ENCODE data around the gene AIG1.
A peak's percentile ranks its signal among the peaks of the same experiment; 100 is the strongest.
"Not testable (repeated sequence)": the region's sequence is repeated elsewhere in the genome, so short reads cannot be mapped to it uniquely, and the experiment has no call there.

AIG1 gene

GRCh38 chr6:143060806-143061596 lies at the start of gene AIG1:
Gene AIG1 (plus strand): TSS chr6:143060889. CDS start chr6:143060926, 37 bp downstream.
- DNase-seq: peak; percentile 31 to 43 (median 35)

DNA sequence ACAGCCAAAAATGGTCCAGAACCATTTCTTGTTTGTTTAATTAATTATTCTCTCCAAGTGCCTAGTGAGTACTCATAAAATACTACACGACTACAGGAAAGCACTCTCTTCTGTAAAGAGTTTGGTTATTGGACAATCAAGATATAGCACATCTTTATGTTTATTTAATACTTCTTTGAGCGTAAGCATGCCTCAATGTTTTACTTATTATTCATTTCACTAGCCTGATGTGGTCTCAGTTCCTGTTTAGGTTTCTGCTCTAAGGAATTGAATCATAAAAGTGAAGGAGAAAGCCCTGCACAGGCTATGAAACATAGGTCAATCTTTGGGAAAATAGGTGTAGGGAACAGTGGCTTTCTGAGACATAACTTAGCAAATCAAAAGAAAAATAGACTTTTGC lies 45.9 kb upstream of the AIG1 start:
- DNase-seq: no peak

- DNase-seq: no peak
Observed at GRCh38 chr6:143015300-143015706, 45.4 kb upstream of the AIG1 start.

DNA sequence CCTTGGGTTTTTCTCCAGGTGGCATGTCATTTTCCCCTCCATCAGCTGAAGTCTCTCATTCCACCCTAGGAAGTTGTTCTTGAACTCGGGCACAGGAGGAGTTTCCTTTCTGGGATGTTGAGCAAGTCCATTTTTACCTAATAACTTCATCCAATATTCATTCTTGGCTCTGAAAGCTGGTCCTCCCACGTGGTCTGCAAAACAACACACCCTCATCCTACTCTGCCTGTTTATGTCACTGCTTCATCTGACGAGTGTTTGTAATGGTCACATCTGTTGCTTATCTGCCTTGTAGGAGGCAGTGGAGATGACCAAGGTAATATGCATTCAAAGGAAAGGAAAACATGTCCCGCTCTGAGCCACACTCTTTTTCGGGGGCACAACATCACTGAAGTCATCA lies 41.7 kb upstream of the AIG1 start:
- DNase-seq: no peak

GRCh38 chr6:143020862-143021261 lies 39.8 kb upstream of the AIG1 start:
- not testable (repeated sequence) for DNase-seq

DNA sequence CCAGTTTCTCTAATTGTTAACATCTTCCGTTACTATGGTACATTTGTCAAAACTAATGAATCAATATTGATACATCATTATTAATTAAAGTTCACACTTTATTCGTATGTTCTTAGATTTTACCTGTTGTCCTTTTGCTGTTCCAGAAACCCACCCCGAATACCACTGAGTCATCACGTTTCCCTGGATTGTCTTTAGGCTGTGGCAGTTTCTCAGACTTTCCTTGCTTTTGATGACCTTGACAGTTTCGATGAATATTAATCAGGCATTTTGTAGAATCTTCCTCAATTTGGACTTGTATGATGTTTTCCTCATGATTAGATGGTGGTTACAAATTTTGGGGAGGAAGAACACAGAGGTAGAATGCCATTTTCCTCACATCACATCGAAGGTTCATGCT lies 39.1 kb upstream of the AIG1 start:
- no peak for DNase-seq

DNA sequence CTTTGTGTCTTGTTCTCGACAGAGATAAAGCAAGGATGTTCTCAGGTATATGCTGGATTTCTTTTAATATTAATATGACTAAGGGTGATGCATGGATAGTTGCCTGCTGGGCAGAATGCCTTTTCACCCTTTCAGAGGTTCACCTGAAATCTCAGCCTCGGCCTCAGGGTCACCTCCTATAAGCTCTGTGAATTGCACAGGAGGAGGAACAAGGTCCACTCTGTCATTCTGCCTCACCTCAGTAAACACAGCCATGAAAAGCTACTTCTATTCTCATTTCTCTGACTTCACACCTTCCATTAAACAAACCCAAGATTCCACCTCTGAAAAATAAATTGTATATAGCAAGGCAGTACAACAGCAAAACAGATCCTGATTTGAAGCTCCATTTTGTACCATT lies 38.1 kb upstream of the AIG1 start:
- no peak for DNase-seq

DNA sequence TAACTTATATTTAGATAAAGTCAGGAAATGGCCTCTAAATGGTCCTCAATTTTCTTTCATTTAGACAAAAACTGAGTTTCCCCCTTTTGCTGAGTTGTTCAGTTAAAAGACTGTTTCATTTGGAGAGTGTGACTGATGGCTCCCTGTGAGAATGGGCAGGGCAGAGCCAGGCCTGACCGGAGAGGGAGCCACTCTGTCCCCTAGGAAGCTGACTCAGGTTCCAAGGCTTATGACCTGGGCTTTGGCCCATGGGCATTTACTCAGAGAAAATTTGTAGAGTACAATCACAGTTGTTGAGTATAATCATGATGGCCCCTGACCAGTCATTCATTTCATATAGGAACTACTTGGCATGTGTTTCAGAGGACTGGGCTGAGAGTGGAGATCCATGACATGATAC lies 37.0 kb upstream of the AIG1 start:
- DNase-seq: no peak

DNA sequence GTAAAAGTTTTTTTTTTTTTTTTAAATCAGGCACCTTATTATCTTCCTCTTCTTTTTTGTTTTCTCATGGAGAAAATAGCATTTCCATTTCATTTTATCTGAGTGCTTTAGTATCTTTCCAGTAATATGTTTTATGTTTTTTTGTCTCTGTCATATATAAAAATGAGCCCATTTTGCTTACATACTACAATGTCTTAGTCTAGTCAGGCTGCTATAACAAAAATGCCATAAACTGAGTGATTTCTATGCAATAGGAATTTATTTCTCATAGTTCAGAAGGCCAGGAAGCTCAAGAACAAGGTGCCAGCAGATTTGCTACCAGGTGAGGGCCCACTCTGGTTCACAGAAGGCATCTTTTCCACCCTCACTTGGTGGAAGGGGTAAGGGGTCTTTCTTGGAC lies 35.7 kb upstream of the AIG1 start:
- no peak for DNase-seq

DNA sequence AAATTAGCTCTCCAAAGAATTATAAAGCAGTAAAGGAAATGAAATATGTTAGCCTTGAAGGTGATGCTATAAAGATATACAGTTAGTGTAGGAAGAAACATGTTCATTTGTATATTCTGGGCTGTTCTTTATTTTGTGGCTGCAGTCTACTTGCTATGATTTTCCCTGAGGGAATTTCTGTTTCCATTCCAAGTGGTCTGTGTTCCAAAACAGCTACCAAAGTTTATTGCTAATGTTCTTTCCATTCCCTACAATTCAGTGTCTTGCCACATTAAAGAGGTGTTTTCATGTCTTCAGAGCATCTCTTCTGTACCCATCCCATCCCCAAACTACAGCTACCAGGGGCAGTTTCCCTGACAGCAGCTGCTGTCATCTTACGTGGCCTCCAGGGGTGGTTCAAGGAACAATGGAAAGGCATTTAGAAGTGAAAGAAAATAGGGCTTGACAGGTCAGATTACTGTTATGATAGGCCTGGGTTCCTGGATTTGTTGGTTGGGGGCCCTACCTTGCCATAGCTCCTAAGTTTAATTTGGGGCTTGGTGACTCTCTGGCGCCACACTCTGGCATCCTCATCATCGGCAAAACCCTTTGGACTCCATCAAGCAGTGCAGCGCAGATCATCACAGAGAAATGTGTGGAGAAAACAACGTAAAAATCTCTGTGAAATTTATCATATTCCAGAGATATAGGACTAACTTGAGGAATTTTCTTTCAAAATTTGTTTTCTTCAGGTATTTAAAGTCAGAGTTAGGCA lies 33.8 kb upstream of the AIG1 start:
- peak in 1 of 4 experiments; percentile 26 for DNase-seq

GRCh38 chr6:143034689-143035334 lies 25.9 kb upstream of the AIG1 start:
- DNase-seq: no peak

DNA sequence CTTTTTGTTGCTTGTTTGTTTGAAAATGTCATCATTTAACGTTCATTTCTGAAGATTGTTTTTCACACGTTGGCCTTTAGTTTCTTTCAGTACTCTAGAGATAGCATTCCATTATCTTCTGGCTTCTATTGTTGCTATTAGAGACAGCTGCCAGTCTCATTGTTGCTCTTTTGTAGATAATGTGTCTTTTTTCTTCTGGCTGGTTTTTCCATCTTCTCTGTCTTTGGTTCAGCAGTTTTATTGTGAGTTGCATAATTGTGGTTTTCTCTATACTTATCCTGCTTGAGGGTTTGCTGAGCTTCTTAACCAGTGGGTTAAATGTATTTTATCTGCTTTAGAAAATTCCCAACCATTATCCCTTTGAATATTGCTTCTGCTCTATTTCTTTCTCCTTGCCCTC lies 23.2 kb upstream of the AIG1 start:
- no peak for DNase-seq

GRCh38 chr6:143038833-143039232 lies 21.9 kb upstream of the AIG1 start:
- no peak for DNase-seq

GRCh38 chr6:143039548-143039947 lies 21.1 kb upstream of the AIG1 start:
- DNase-seq: no peak

GRCh38 chr6:143040018-143040417 lies 20.7 kb upstream of the AIG1 start:
- DNase-seq: no peak

- not testable (repeated sequence) for DNase-seq
Observed at GRCh38 chr6:143044345-143044744, 16.3 kb upstream of the AIG1 start.

- no peak for DNase-seq
Observed at GRCh38 chr6:143049611-143050010, 11.1 kb upstream of the AIG1 start.

- no peak for DNase-seq
Observed at GRCh38 chr6:143050509-143050908, 10.2 kb upstream of the AIG1 start.

DNA sequence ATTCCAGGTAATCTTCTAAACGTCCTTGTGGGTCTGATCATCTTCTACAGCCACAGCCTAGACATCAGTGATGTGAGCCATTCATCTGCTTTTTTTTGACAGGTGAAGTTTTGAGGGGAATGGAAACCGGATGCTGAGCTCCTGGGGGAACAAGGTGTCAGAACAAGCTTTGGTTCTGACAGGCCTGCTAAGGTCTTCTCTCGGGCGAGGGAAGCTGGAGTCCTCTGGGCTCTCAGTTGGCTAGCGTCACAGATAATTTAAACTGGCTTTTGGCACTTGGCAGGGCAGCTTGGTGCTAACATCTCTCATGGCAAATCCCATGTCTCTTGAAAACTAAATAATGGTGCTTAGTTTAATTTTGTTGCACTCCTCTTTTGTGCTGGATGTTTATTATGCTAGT lies 8.4 kb upstream of the AIG1 start:
- DNase-seq: no peak

DNA sequence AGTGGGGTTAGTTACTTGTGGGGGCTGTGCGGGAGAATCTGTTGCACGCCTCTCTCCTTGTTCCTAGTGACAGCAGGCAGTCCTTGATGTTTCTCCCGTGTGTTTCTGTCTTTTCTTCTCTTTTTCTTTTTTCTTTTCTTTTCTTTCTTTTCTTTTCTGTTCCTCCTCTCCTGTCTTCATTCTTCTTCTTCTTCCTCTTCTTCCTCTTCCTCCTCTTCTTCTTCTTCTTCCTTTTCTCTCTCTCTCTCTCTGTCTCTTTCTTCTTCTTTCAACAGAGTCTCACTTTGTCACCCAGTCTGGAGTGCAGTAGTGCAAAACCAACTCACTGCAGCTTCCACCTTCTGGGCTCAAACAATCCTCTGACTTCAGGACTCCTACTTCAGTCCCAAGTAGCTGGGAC lies 6.8 kb upstream of the AIG1 start:
- no peak for DNase-seq

- DNase-seq: no peak
Observed at GRCh38 chr6:143054329-143054728, 6.4 kb upstream of the AIG1 start.

DNA sequence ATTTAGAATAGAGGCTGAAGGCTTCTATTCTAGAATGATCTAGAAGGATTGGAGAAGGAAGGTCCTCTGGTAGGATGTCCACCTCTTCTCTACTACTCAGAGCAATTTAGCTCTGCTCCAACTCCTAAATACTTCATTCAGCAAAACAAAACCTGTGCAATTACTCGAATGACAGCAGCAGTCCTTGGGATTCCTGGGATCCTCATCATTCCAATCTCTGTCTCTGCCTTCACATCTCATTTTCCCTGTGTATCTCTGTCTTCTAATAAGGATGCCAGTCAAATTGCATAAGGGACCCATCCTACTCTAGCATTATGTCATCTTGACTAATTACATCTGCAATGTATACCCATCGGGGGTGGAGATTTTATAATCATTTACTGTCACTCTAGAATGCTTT lies 5.5 kb upstream of the AIG1 start:
- DNase-seq: no peak

DNA sequence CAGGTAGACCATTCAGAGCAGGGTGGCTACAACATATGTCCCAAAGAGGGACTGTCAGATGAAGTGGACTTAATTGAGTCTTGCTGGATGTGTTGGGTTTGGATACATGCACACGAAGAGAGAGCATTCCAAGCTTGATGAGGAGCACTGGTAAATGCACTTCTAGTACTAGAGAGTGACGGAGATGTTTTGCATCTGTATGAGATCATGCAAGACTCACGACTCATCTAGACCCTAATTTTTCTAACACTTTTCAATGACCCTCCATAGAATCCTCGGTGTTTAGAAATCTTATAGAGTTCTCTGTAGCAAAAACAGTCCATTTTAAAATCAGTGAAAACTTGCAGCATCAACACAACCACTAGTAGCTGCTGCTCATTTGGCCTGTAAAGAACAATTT lies 4.8 kb upstream of the AIG1 start:
- no peak for DNase-seq

DNA sequence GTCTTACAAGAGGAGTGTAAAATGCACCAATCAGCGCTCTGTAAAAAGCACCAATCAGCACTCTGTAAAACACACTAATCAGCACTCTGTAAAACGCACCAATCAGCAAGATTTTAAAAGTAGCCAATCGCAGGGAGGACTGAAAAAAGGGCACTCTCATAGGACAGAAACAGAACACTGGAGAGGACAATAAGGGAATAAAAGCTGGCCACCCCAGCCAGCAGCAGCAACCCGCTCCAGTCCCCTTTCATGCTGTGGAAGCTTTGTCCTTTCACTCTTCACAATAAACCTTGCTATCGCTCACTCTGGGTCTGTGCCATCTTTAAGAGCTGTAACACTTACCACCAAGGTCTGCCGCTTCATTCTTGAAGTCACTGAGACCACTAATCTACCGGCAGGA lies 1.7 kb upstream of the AIG1 start:
- no peak for DNase-seq

All from activated CD4-positive, CD25-positive, alpha-beta regulatory T cell (primary cell).